SK-N-SH (cell line): Measurements from ENCODE around the gene SLC2A4. TPM values are rescaled to one million over a fixed set of nuclear protein-coding genes. Genes with fewer than 3 reads are reported as not detected.

ENCODE experiments used
- CTCF ChIA-PET: fragments of 300-600, 350-600 bp; formaldehyde crosslinking; extraction: SDS; loops from one replicate; lab custom pipeline; 2021; lab: Yijun Ruan, JAX
- POLR2A ChIA-PET: fragments of 350-600 bp; sonication (Branson Sonifier 250); formaldehyde crosslinking; extraction: SDS; loops from one replicate; lab custom pipeline; 2020; ENCODE audit warnings: antibody characterized with exemption, inconsistent platforms; lab: Yijun Ruan, JAX
- DNase-seq: peaks from one replicate; pipeline ENCODE4 v3.0.0; 2012
- H2AFZ ChIP-seq: fragments of 200-600 bp; sonication (generic); 2 replicates; pipeline ENCODE4 v1.8.1; 2016; ENCODE audit warnings: antibody characterized with exemption, mild to moderate bottlenecking, low read depth
- H3F3A ChIP-seq: fragments of 200-600 bp; sonication (generic); replicated peaks from 2 replicates; pipeline ENCODE3; 2016; ENCODE audit warnings: antibody characterized with exemption, mild to moderate bottlenecking; ENCODE audit not compliant: insufficient read depth
- H3K27ac ChIP-seq, 2 experiments: fragments of 200-500 bp in 1 of 2; fragments of 200-600 bp in 1 of 2; sonication (Bioruptor generic) in 1 of 2; sonication (generic), shearing (Covaris generic) in 1 of 2; 2 replicates each; pipeline versions ENCODE4 v1.5.1 to v1.6.1; 2014 to 2016; ENCODE audit warnings: low read depth in 2 of 2, inconsistent platforms in 1 of 2, low read length in 1 of 2, mild to moderate bottlenecking in 1 of 2, mixed read lengths in 1 of 2
- H3K27me3 ChIP-seq: fragments of 200-600 bp; sonication (generic), shearing (Covaris generic); 2 replicates; pipeline ENCODE4 v1.6.1; 2016; ENCODE audit warnings: mixed run types; ENCODE audit not compliant: insufficient read depth
- H3K36me3 ChIP-seq, 2 experiments: fragments of 200-500 bp in 1 of 2; fragments of 200-600 bp in 1 of 2; sonication (Bioruptor generic) in 1 of 2; sonication (generic) in 1 of 2; replicated peaks in 1 of 2; 2 replicates each; pipeline versions ENCODE3 to v1.5.1; 2014 to 2016; ENCODE audit warnings: low read length in 1 of 2, mild to moderate bottlenecking in 1 of 2; ENCODE audit not compliant: insufficient read depth in 2 of 2, control insufficient read depth in 1 of 2
- H3K4me1 ChIP-seq, 2 experiments: fragments of 200-500 bp in 1 of 2; fragments of 200-600 bp in 1 of 2; sonication (Bioruptor generic) in 1 of 2; sonication (generic), shearing (Covaris generic) in 1 of 2; 2 replicates each; pipeline versions ENCODE4 v1.5.1 to v1.6.1; 2014 to 2016; ENCODE audit warnings: low read depth in 1 of 2, low read length in 1 of 2, mixed run types in 1 of 2; ENCODE audit not compliant: insufficient read depth in 2 of 2, control insufficient read depth in 1 of 2
- H3K4me2 ChIP-seq: fragments of 200-600 bp; sonication (generic), shearing (Covaris generic); 2 replicates; pipeline ENCODE4 v1.6.1; 2017; ENCODE audit warnings: mixed run types
- H3K4me3 ChIP-seq, 2 experiments: fragments of 200-500 bp in 1 of 2; fragments of 200-600 bp in 1 of 2; sonication (Bioruptor generic) in 1 of 2; sonication (generic), shearing (Covaris generic) in 1 of 2; 2 replicates each; pipeline versions ENCODE4 v1.5.1 to v1.8.1; 2014 to 2016; ENCODE audit warnings: low read depth in 2 of 2, inconsistent platforms in 1 of 2, low read length in 1 of 2, mild to moderate bottlenecking in 1 of 2, mixed read lengths in 1 of 2, moderate library complexity in 1 of 2
- H3K79me2 ChIP-seq: fragments of 200-600 bp; sonication (generic); 2 replicates; pipeline ENCODE4 v1.8.1; 2017; ENCODE audit warnings: mild to moderate bottlenecking; ENCODE audit not compliant: insufficient read depth
- H3K9ac ChIP-seq: fragments of 200-600 bp; sonication (generic); 2 replicates; pipeline ENCODE4 v1.6.1; 2017; ENCODE audit warnings: mixed run types
- H3K9me2 ChIP-seq: fragments of 200-600 bp; sonication (generic); 2 replicates; pipeline ENCODE4 v1.6.1; 2017; ENCODE audit warnings: mixed run types
- H3K9me3 ChIP-seq: fragments of 200-600 bp; sonication (generic); 2 replicates; pipeline ENCODE4 v1.6.1; 2017; ENCODE audit warnings: mixed run types, mild to moderate bottlenecking, moderate library complexity
- H4K20me1 ChIP-seq: fragments of 200-600 bp; sonication (generic); 2 replicates; pipeline ENCODE4 v1.6.1; 2017; ENCODE audit warnings: mild to moderate bottlenecking, mixed run types; ENCODE audit not compliant: insufficient read depth
- CTCF ChIP-seq: fragments of 200-600 bp; sonication (generic); IDR thresholded peaks from 2 replicates; pipeline ENCODE4 v1.6.1; 2017; ENCODE audit warnings: antibody characterized with exemption, mild to moderate bottlenecking, moderate library complexity
- EP300 ChIP-seq, 2 experiments: IDR thresholded peaks; 2 replicates each; pipeline versions ENCODE4 v1.4.0 to v1.6.1; 2012; ENCODE audit warnings: borderline replicate concordance in 1 of 2, low read depth in 1 of 2, low read length in 1 of 2
- EZH2phosphoT487 ChIP-seq: fragments of 200-600 bp; sonication (generic); IDR thresholded peaks from 2 replicates; pipeline ENCODE4 v1.6.1; 2017; ENCODE audit warnings: low read depth, mixed run types, mild to moderate bottlenecking, antibody characterized with exemption, moderate library complexity, borderline replicate concordance
- FOSL2 ChIP-seq: IDR thresholded peaks from 2 replicates; pipeline ENCODE4 v1.4.0; 2012; ENCODE audit warnings: low read depth, mild to moderate bottlenecking, moderate library complexity, borderline replicate concordance
- FOXJ3 ChIP-seq: sonication (generic); formaldehyde crosslinking; IDR thresholded peaks from 2 replicates; pipeline ENCODE4 v1.5.1; 2020; ENCODE audit warnings: mild to moderate bottlenecking, missing genetic modification reagents
- GABPA ChIP-seq: IDR thresholded peaks from 2 replicates; pipeline ENCODE4 v1.4.0; 2012; ENCODE audit warnings: low read depth, mild to moderate bottlenecking
- GATA2 ChIP-seq: sonication (generic); formaldehyde crosslinking; IDR thresholded peaks from 2 replicates; pipeline ENCODE4 v1.5.0; 2020; ENCODE audit warnings: mild to moderate bottlenecking, missing genetic modification reagents
- IRF3 ChIP-seq: fragments of 150-350 bp; IDR thresholded peaks from 2 replicates; pipeline ENCODE4 v1.6.1; 2016; ENCODE audit warnings: mild to moderate bottlenecking, low read depth, low read length
- MEF2A ChIP-seq: IDR thresholded peaks from 2 replicates; pipeline ENCODE4 v1.4.0; 2012; ENCODE audit warnings: low read depth, borderline replicate concordance
- MXI1 ChIP-seq: IDR thresholded peaks from 2 replicates; pipeline ENCODE4 v1.6.1; 2012; ENCODE audit warnings: mild to moderate bottlenecking, low read depth, low read length, improper control_type of control experiment
- NFIC ChIP-seq: IDR thresholded peaks from 2 replicates; pipeline ENCODE4 v1.4.0; 2012; ENCODE audit warnings: borderline replicate concordance
- NRF1 ChIP-seq: IDR thresholded peaks from 2 replicates; pipeline ENCODE4 v1.6.1; 2012; ENCODE audit warnings: low read depth, mild to moderate bottlenecking, low read length
- RXRA ChIP-seq: IDR thresholded peaks from 2 replicates; pipeline ENCODE4 v1.4.0; 2012; ENCODE audit warnings: low read depth, mild to moderate bottlenecking, borderline replicate concordance
- SMC3 ChIP-seq: IDR thresholded peaks from 2 replicates; pipeline ENCODE4 v1.6.1; 2012; ENCODE audit warnings: low read depth, low read length, improper control_type of control experiment
- TAF1 ChIP-seq: IDR thresholded peaks from 2 replicates; pipeline ENCODE4 v1.6.1; 2012; ENCODE audit warnings: low read depth, mild to moderate bottlenecking, low read length, moderate library complexity, borderline replicate concordance
- USF1 ChIP-seq: IDR thresholded peaks from 2 replicates; pipeline ENCODE4 v1.4.0; 2012; ENCODE audit warnings: low read depth, borderline replicate concordance
- ZBTB33 ChIP-seq: IDR thresholded peaks from 2 replicates; pipeline ENCODE4 v1.4.0; 2012; ENCODE audit warnings: low read depth, borderline replicate concordance
- WGBS: methylation state at CpG from one replicate; pipeline ENCODE4 v1.1.6; 2017; ENCODE audit warnings: low lambda C conversion rate; 5-methylcytosine and 5-hydroxymethylcytosine counted together
- polyA plus RNA-seq, 3 experiments: library from polyadenylated mRNA; depleted of rRNA; stranded (reverse); fragments of >200 nt; gene quantifications; 2 replicates each; pipeline ENCODE4 v1.2.3, GENCODE V29; 2012
- TF ChIP-seq, protein P1 (sequence below): IDR thresholded peaks from 2 replicates; pipeline ENCODE4 v1.4.0; 2012; ENCODE audit warnings: low read depth
- TF ChIP-seq, protein P2 (sequence below): fragments of 150-350 bp; IDR thresholded peaks from 2 replicates; pipeline ENCODE4 v1.6.1; 2017; ENCODE audit warnings: antibody characterized with exemption, low read length, low read depth, borderline replicate concordance

Gene SLC2A4
- polyA plus RNA-seq, 1 of the 3 experiments (the other 2 are of a cell fraction) = 0.44 TPM

- TF ChIP-seq ZBTB33 (no peak), SMC3 (no peak), EZH2phosphoT487 (no peak)
- TF ChIP-seq, protein P1, sequence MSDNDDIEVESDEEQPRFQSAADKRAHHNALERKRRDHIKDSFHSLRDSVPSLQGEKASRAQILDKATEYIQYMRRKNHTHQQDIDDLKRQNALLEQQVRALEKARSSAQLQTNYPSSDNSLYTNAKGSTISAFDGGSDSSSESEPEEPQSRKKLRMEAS = no peak
These were observed 28.1 kb downstream of the SLC2A4 start (continued) for GRCh38 chr17:7309628-7310027.

DNA sequence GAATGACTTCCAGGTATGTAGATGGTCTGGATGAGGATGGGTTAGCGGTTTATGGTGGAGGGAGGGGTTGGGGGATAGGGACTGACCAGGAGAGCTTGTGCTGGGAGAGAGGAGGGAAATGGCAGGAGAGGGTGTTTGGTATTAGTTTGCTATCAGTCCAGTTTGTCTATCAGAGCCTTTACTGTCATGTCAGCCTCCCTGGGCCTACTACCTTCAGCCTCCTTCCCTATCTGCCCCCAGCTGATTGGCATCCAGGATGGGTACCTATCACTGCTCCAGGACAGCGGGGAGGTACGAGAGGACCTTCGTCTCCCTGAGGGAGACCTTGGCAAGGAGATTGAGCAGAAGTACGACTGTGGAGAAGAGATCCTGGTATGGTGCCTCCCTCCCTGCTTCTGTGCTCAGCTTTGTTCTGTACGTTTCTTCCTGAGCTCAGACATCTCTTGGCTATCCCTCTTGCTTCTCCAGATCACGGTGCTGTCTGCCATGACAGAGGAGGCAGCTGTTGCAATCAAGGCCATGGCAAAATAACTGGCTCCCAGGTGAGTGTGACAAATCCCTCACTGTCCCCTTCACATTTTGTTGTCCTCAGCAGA, 29.7 kb downstream of the SLC2A4 start:
- Histone ChIP-seq H3K36me3 (peaks cover 42 to 53% of the 10 kb centered on the region in 2 experiments), H3K79me2 (peaks cover 70% of the 10 kb centered on the region), H4K20me1 (peaks cover 62% of the 10 kb centered on the region), H3K9me3 (no peaks in the 10 kb centered on the region), H3K27ac (no peak overlapping the region; a peak in 1 of 4 replicates), H3K4me3 (no peak overlapping the region), H3F3A (peaks cover 71% of the 10 kb centered on the region), H3K4me1 (peaks cover 23 to 49% of the 10 kb centered on the region in 2 experiments), H3K9ac (no peak overlapping the region), H3K27me3 (no peaks in the 10 kb centered on the region), H3K9me2 (no peaks in the 10 kb centered on the region), H3K4me2 (0 out of 2 replicates have a peak overlapping the region, but pooled peaks have one; percentile 90), H2AFZ (no peak overlapping the region)
- 85% methylated on average over 7 of the region's 7 CpGs for WGBS
- ChIA-PET POLR2A (interaction anchor here (0.9 kb wide), 1 partner anchor 90 kb away, joined by 3 read pairs; no protein-coding TSS in a partner anchor), CTCF (interaction anchor here (1.4 to 1.7 kb wide), 3 partner anchors 14 to 265 kb away, joined by 3 to 8 read pairs (median 4); no protein-coding TSS in a partner anchor)
- no peak for DNase-seq
- no peak for TF ChIP-seq USF1
- no peak for TF ChIP-seq GATA2
- no peak for TF ChIP-seq IRF3
- TF ChIP-seq, protein P2, sequence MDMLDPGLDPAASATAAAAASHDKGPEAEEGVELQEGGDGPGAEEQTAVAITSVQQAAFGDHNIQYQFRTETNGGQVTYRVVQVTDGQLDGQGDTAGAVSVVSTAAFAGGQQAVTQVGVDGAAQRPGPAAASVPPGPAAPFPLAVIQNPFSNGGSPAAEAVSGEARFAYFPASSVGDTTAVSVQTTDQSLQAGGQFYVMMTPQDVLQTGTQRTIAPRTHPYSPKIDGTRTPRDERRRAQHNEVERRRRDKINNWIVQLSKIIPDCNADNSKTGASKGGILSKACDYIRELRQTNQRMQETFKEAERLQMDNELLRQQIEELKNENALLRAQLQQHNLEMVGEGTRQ = no peak
- no peak for TF ChIP-seq RXRA
- TF ChIP-seq NRF1 = no peak
- no peak for TF ChIP-seq MXI1
- no peak for TF ChIP-seq GABPA
- TF ChIP-seq SMC3 = no peak
- no peak for TF ChIP-seq CTCF
- no peak for TF ChIP-seq MEF2A
- no peak for TF ChIP-seq NFIC
- TF ChIP-seq EZH2phosphoT487 = no peak
- TF ChIP-seq EP300 (IDR thresholded peaks at IDR 0.05; ENCODE audit: borderline replicate concordance in 1 of 2, low read depth in 1 of 2, low read length in 1 of 2) = no peak
- no peak for TF ChIP-seq FOXJ3 (CRISPR knock-in tag)
- TF ChIP-seq TAF1 = no peak
- no peak for TF ChIP-seq FOSL2
